NT2/D1 (cell line): ENCODE data around the gene RBKS.
"Not testable (repeated sequence)": the region's sequence is repeated elsewhere in the genome, so short reads cannot be mapped to it uniquely, and the experiment has no call there.

Experiments
- SUZ12 ChIP-seq: IDR thresholded peaks from 2 replicates; pipeline ENCODE4 v1.6.1; 2011; ENCODE audit not compliant: insufficient read length, insufficient read depth; ENCODE audit errors: extremely low read depth
- YY1 ChIP-seq: IDR thresholded peaks from 2 replicates; pipeline ENCODE4 v1.6.1; 2011; ENCODE audit not compliant: insufficient read length, insufficient read depth
- ZNF274 ChIP-seq: IDR thresholded peaks from 2 replicates; pipeline ENCODE4 v1.6.1; 2011; ENCODE audit warnings: mild to moderate bottlenecking, low read depth, low read length

DNA sequence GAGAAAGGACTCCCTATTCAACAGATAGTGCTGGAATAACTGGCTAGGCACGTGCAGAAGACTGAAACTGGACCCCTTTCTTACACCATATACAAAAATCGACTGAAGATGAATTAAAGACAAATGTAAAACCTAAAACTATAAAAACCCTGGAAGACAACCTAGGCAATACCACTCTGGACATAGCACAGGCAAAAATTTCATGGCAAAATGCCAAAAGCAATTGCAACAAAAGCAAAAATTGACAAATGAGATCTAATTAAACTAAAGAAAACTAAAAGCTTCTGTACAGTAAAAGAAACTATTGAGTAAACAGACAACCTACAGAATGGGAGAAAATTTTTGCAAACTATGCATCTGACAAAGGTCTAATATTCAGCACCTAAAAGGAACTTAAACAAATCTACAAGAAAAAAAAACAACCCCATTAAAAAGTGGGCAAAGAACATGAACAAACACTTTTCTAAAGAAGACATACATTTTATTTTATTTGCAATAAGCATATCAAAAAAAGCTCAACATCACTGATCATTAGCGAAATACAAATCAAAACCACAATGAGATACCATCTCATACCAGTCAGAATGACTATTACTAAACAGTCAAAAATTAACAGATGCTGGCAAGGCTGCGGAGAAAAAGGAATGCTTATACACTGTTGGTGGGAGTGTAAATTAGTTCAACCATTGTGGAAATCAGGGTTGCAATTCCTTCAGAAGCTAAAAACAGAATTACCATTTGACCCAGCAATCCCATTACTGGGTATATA, 8.2 kb downstream of the RBKS start:
- not testable (repeated sequence) for TF ChIP-seq YY1, SUZ12, ZNF274
